Measurements from ENCODE around the gene ASF1B.

Gene ASF1B

GRCh38 chr19:14135985-14136508 lies 342 bp downstream of the ASF1B start:
- no peak for DNase-seq (ENCODE audit: low spot score)

GRCh38 chr19:14135355-14135754 lies 1.0 kb downstream of the ASF1B start:
- DNase-seq (ENCODE audit: low spot score), result no peak

- no peak for DNase-seq (ENCODE audit: low spot score)
Observed at GRCh38 chr19:14127929-14128509, 8.4 kb downstream of the ASF1B start.

GRCh38 chr19:14127176-14127575 lies 9.2 kb downstream of the ASF1B start:
- DNase-seq (ENCODE audit: low spot score), result no peak

- DNase-seq (ENCODE audit: low spot score), result no peak
Observed at GRCh38 chr19:14122924-14123323, 13.5 kb downstream of the ASF1B start.

GRCh38 chr19:14120497-14120780 lies 15.9 kb downstream of the ASF1B start:
- DNase-seq (ENCODE audit: low spot score), result no peak

- no peak for DNase-seq (ENCODE audit: low spot score)
Observed at GRCh38 chr19:14119644-14120496, 16.5 kb downstream of the ASF1B start.

- DNase-seq (ENCODE audit: low spot score), result no peak
Observed at GRCh38 chr19:14119146-14119545, 17.2 kb downstream of the ASF1B start.

- DNase-seq (ENCODE audit: low spot score), result peak; percentile 27
Observed at GRCh38 chr19:14118165-14119051, 18.0 kb downstream of the ASF1B start.

- peak; percentile 99 for DNase-seq (ENCODE audit: low spot score)
Observed at GRCh38 chr19:14117668-14118164, 18.7 kb downstream of the ASF1B start, which contains the start of gene PRKACA. PRKACA (minus strand) TSS chr19:14117762; CDS start chr19:14117547, 215 bp downstream.

GRCh38 chr19:14116918-14117578 lies 19.3 kb downstream of the ASF1B start:
- no peak for DNase-seq (ENCODE audit: low spot score)

- DNase-seq (ENCODE audit: low spot score), result no peak
Observed at GRCh38 chr19:14116525-14116917, 19.9 kb downstream of the ASF1B start.

- DNase-seq (ENCODE audit: low spot score), result no peak
Observed at GRCh38 chr19:14115756-14116155, 20.6 kb downstream of the ASF1B start.

- peak; percentile 52 for DNase-seq (ENCODE audit: low spot score)
Observed at GRCh38 chr19:14114854-14115253, 21.5 kb downstream of the ASF1B start.

- DNase-seq (ENCODE audit: low spot score), result no peak
Observed at GRCh38 chr19:14114439-14114838, 21.9 kb downstream of the ASF1B start.

GRCh38 chr19:14113762-14114414 lies 22.5 kb downstream of the ASF1B start:
- peak; percentile 26 for DNase-seq (ENCODE audit: low spot score)

- no peak for DNase-seq (ENCODE audit: low spot score)
Observed at GRCh38 chr19:14112809-14113385, 23.5 kb downstream of the ASF1B start.

GRCh38 chr19:14112051-14112808 lies 24.2 kb downstream of the ASF1B start:
- no peak for DNase-seq (ENCODE audit: low spot score)

- no peak for DNase-seq (ENCODE audit: low spot score)
Observed at GRCh38 chr19:14111486-14111885, 24.9 kb downstream of the ASF1B start.

GRCh38 chr19:14110650-14111049 lies 25.7 kb downstream of the ASF1B start:
- DNase-seq (ENCODE audit: low spot score), result no peak

Data from CD4-positive, alpha-beta T cell treated with Interleukin-15 for 4 hours (primary cell).